ENCODE results near the gene PIGT. TPM values are rescaled to one million over a fixed set of nuclear protein-coding genes. Genes with fewer than 3 reads are reported as not detected.

PIGT gene
- total RNA-seq, 1 experiment from 2014 or later, result 63.7 TPM

DNA sequence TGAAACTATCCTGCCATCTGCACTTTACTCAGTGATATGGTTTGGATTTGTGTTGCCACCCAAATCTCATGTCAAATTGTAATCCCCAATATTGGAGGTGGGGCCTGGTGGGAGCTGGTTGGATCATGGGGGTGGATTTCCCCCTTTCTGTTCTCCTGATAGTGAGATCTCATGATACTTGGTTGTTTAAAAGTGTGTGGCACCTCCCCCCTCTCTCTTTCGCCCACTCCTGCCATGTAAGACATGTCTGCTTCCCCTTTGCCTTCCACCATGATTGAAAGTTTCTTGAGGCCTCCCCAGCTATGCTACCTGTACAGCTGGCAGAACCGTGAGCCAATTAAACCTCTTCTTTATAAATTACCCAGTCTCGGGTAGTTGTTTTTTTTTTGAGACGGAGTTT is 18.0 kb downstream of the PIGT start:
- H3K36me3 Mint-ChIP-seq, result peaks cover 6% of the 10 kb centered on the region
- H3K4me3 Mint-ChIP-seq, result no peak overlapping the region
- POLR2A ChIA-PET, result no interaction called here
- CTCF ChIA-PET, result interaction anchor here (1.0 to 5.1 kb wide), 3 partner anchors 61 to 73 kb away, joined by 3 to 164 read pairs (median 82); partner anchors contain the start of gene SYS1
- TF ChIP-seq, protein P1, sequence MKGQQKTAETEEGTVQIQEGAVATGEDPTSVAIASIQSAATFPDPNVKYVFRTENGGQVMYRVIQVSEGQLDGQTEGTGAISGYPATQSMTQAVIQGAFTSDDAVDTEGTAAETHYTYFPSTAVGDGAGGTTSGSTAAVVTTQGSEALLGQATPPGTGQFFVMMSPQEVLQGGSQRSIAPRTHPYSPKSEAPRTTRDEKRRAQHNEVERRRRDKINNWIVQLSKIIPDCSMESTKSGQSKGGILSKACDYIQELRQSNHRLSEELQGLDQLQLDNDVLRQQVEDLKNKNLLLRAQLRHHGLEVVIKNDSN (CRISPR knock-in tag; IDR thresholded peaks at IDR 0.05), result no peak
- TF ChIP-seq GRHL2 (CRISPR knock-in tag; IDR thresholded peaks at IDR 0.05; ENCODE audit: insufficient replicate concordance, severe bottlenecking) (no peak), ZNF317 (CRISPR knock-in tag; IDR thresholded peaks at IDR 0.05; ENCODE audit: borderline replicate concordance, low read depth) (no peak), PRRX2 (CRISPR knock-in tag; IDR thresholded peaks at IDR 0.05) (no peak), ELF4 (CRISPR knock-in tag; IDR thresholded peaks at IDR 0.05; ENCODE audit: low read depth) (no peak), NFYB (CRISPR knock-in tag; conservative IDR thresholded peaks at IDR 0.05; ENCODE audit: low read depth) (no peak), CREB1 (CRISPR knock-in tag; IDR thresholded peaks at IDR 0.05) (no peak), ETV6 (CRISPR knock-in tag; IDR thresholded peaks at IDR 0.05) (no peak), ZNF232 (CRISPR knock-in tag; IDR thresholded peaks at IDR 0.05) (no peak), ZNF671 (CRISPR knock-in tag; IDR thresholded peaks at IDR 0.05) (no peak), GTF2I (CRISPR knock-in tag; conservative IDR thresholded peaks at IDR 0.05) (no peak), SMAD4 (CRISPR knock-in tag; IDR thresholded peaks at IDR 0.05) (no peak)
- TF ChIP-seq, protein P2, sequence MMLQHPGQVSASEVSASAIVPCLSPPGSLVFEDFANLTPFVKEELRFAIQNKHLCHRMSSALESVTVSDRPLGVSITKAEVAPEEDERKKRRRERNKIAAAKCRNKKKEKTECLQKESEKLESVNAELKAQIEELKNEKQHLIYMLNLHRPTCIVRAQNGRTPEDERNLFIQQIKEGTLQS (CRISPR knock-in tag; conservative IDR thresholded peaks at IDR 0.05), result no peak
- TF ChIP-seq, protein P3, sequence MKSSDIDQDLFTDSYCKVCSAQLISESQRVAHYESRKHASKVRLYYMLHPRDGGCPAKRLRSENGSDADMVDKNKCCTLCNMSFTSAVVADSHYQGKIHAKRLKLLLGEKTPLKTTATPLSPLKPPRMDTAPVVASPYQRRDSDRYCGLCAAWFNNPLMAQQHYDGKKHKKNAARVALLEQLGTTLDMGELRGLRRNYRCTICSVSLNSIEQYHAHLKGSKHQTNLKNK (CRISPR knock-in tag; IDR thresholded peaks at IDR 0.05), result no peak
- TF ChIP-seq, protein P4, sequence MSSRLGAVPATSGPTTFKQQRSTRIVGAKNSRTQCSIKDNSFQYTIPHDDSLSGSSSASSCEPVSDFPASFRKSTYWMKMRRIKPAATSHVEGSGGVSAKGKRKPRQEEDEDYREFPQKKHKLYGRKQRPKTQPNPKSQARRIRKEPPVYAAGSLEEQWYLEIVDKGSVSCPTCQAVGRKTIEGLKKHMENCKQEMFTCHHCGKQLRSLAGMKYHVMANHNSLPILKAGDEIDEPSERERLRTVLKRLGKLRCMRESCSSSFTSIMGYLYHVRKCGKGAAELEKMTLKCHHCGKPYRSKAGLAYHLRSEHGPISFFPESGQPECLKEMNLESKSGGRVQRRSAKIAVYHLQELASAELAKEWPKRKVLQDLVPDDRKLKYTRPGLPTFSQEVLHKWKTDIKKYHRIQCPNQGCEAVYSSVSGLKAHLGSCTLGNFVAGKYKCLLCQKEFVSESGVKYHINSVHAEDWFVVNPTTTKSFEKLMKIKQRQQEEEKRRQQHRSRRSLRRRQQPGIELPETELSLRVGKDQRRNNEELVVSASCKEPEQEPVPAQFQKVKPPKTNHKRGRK (CRISPR knock-in tag; IDR thresholded peaks at IDR 0.05; ENCODE audit: borderline replicate concordance), result no peak
- TF ChIP-seq, protein P5, sequence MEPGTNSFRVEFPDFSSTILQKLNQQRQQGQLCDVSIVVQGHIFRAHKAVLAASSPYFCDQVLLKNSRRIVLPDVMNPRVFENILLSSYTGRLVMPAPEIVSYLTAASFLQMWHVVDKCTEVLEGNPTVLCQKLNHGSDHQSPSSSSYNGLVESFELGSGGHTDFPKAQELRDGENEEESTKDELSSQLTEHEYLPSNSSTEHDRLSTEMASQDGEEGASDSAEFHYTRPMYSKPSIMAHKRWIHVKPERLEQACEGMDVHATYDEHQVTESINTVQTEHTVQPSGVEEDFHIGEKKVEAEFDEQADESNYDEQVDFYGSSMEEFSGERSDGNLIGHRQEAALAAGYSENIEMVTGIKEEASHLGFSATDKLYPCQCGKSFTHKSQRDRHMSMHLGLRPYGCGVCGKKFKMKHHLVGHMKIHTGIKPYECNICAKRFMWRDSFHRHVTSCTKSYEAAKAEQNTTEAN (CRISPR knock-in tag; IDR thresholded peaks at IDR 0.05), result no peak
- TF ChIP-seq, protein P6, sequence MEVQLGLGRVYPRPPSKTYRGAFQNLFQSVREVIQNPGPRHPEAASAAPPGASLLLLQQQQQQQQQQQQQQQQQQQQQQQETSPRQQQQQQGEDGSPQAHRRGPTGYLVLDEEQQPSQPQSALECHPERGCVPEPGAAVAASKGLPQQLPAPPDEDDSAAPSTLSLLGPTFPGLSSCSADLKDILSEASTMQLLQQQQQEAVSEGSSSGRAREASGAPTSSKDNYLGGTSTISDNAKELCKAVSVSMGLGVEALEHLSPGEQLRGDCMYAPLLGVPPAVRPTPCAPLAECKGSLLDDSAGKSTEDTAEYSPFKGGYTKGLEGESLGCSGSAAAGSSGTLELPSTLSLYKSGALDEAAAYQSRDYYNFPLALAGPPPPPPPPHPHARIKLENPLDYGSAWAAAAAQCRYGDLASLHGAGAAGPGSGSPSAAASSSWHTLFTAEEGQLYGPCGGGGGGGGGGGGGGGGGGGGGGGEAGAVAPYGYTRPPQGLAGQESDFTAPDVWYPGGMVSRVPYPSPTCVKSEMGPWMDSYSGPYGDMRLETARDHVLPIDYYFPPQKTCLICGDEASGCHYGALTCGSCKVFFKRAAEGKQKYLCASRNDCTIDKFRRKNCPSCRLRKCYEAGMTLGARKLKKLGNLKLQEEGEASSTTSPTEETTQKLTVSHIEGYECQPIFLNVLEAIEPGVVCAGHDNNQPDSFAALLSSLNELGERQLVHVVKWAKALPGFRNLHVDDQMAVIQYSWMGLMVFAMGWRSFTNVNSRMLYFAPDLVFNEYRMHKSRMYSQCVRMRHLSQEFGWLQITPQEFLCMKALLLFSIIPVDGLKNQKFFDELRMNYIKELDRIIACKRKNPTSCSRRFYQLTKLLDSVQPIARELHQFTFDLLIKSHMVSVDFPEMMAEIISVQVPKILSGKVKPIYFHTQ (CRISPR knock-in tag; IDR thresholded peaks at IDR 0.05), result no peak
- TF ChIP-seq, protein P7, sequence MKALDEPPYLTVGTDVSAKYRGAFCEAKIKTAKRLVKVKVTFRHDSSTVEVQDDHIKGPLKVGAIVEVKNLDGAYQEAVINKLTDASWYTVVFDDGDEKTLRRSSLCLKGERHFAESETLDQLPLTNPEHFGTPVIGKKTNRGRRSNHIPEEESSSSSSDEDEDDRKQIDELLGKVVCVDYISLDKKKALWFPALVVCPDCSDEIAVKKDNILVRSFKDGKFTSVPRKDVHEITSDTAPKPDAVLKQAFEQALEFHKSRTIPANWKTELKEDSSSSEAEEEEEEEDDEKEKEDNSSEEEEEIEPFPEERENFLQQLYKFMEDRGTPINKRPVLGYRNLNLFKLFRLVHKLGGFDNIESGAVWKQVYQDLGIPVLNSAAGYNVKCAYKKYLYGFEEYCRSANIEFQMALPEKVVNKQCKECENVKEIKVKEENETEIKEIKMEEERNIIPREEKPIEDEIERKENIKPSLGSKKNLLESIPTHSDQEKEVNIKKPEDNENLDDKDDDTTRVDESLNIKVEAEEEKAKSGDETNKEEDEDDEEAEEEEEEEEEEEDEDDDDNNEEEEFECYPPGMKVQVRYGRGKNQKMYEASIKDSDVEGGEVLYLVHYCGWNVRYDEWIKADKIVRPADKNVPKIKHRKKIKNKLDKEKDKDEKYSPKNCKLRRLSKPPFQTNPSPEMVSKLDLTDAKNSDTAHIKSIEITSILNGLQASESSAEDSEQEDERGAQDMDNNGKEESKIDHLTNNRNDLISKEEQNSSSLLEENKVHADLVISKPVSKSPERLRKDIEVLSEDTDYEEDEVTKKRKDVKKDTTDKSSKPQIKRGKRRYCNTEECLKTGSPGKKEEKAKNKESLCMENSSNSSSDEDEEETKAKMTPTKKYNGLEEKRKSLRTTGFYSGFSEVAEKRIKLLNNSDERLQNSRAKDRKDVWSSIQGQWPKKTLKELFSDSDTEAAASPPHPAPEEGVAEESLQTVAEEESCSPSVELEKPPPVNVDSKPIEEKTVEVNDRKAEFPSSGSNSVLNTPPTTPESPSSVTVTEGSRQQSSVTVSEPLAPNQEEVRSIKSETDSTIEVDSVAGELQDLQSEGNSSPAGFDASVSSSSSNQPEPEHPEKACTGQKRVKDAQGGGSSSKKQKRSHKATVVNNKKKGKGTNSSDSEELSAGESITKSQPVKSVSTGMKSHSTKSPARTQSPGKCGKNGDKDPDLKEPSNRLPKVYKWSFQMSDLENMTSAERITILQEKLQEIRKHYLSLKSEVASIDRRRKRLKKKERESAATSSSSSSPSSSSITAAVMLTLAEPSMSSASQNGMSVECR (CRISPR knock-in tag; IDR thresholded peaks at IDR 0.05; ENCODE audit: borderline replicate concordance), result no peak
- TF ChIP-seq, protein P8, sequence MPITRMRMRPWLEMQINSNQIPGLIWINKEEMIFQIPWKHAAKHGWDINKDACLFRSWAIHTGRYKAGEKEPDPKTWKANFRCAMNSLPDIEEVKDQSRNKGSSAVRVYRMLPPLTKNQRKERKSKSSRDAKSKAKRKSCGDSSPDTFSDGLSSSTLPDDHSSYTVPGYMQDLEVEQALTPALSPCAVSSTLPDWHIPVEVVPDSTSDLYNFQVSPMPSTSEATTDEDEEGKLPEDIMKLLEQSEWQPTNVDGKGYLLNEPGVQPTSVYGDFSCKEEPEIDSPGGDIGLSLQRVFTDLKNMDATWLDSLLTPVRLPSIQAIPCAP (CRISPR knock-in tag; IDR thresholded peaks at IDR 0.05), result no peak
- TF ChIP-seq, protein P9, sequence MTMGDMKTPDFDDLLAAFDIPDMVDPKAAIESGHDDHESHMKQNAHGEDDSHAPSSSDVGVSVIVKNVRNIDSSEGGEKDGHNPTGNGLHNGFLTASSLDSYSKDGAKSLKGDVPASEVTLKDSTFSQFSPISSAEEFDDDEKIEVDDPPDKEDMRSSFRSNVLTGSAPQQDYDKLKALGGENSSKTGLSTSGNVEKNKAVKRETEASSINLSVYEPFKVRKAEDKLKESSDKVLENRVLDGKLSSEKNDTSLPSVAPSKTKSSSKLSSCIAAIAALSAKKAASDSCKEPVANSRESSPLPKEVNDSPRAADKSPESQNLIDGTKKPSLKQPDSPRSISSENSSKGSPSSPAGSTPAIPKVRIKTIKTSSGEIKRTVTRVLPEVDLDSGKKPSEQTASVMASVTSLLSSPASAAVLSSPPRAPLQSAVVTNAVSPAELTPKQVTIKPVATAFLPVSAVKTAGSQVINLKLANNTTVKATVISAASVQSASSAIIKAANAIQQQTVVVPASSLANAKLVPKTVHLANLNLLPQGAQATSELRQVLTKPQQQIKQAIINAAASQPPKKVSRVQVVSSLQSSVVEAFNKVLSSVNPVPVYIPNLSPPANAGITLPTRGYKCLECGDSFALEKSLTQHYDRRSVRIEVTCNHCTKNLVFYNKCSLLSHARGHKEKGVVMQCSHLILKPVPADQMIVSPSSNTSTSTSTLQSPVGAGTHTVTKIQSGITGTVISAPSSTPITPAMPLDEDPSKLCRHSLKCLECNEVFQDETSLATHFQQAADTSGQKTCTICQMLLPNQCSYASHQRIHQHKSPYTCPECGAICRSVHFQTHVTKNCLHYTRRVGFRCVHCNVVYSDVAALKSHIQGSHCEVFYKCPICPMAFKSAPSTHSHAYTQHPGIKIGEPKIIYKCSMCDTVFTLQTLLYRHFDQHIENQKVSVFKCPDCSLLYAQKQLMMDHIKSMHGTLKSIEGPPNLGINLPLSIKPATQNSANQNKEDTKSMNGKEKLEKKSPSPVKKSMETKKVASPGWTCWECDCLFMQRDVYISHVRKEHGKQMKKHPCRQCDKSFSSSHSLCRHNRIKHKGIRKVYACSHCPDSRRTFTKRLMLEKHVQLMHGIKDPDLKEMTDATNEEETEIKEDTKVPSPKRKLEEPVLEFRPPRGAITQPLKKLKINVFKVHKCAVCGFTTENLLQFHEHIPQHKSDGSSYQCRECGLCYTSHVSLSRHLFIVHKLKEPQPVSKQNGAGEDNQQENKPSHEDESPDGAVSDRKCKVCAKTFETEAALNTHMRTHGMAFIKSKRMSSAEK (CRISPR knock-in tag; IDR thresholded peaks at IDR 0.05; ENCODE audit: borderline replicate concordance), result no peak
- H3K4me1 Mint-ChIP-seq, result peaks cover 2% of the 10 kb centered on the region; the same call in 1 of the 2 replicates
- H3K27ac Mint-ChIP-seq, result no peak overlapping the region
- DNase-seq (ENCODE audit: low spot score) (no peak), ATAC-seq (no peak)
- no peaks in the 10 kb centered on the region for H3K9me3 Mint-ChIP-seq
- peaks cover 5% of the 10 kb centered on the region; the same call in 1 of the 2 replicates for H3K27me3 Mint-ChIP-seq (ENCODE audit: low read depth)
